Hematopoietic multipotent progenitor cell treated with erythropoietin and hydrocortisone succinate and interleukin-3 and kit ligand, for 6 days (in vitro differentiated cells): ENCODE results near the gene MATR3.
"Not testable (repeated sequence)": the region's sequence is repeated elsewhere in the genome, so short reads cannot be mapped to it uniquely, and the experiment has no call there.

Experiments used
- DNase-seq: peaks from one replicate; pipeline ENCODE4 v3.0.0-alpha.2; 2015

MATR3 gene

GRCh38 chr5:139297439-139298133 lies 4.0 kb downstream of the MATR3 start:
- no peak for DNase-seq

- DNase-seq, result no peak
These were observed 4.7 kb downstream of the MATR3 start for GRCh38 chr5:139298242-139298641.

- DNase-seq, result no peak
These were observed 5.9 kb downstream of the MATR3 start for GRCh38 chr5:139299486-139299885.

- no peak for DNase-seq
These were observed 8.4 kb downstream of the MATR3 start for GRCh38 chr5:139301808-139302499.

GRCh38 chr5:139304391-139305324 lies 11.1 kb downstream of the MATR3 start:
- DNase-seq, result no peak

- DNase-seq, result no peak
These were observed 12.7 kb downstream of the MATR3 start for GRCh38 chr5:139306197-139306596.

GRCh38 chr5:139306628-139307379 lies 13.3 kb downstream of the MATR3 start:
- no peak for DNase-seq

- no peak for DNase-seq
These were observed 15.3 kb downstream of the MATR3 start for GRCh38 chr5:139308797-139309196.

- DNase-seq, result not testable (repeated sequence)
These were observed 17.2 kb downstream of the MATR3 start for GRCh38 chr5:139310715-139311186.

- no peak for DNase-seq
These were observed 18.5 kb downstream of the MATR3 start for GRCh38 chr5:139312075-139312474.

- DNase-seq, result no peak
These were observed 20.7 kb downstream of the MATR3 start for GRCh38 chr5:139314276-139314675.

- DNase-seq, result no peak
These were observed 21.6 kb downstream of the MATR3 start for GRCh38 chr5:139315056-139315615.

GRCh38 chr5:139335811-139336210 lies 42.3 kb downstream of the MATR3 start:
- DNase-seq, result peak; percentile 14

GRCh38 chr5:139340051-139340450 lies 46.5 kb downstream of the MATR3 start:
- DNase-seq, result no peak

- DNase-seq, result no peak
These were observed 47.7 kb downstream of the MATR3 start for GRCh38 chr5:139341187-139341688.

GRCh38 chr5:139341689-139342422 lies 48.3 kb downstream of the MATR3 start, which contains the start of gene PAIP2:
Gene PAIP2, plus strand, starts transcription at chr5:139341854. Its CDS starts 21,931 bp downstream, at chr5:139363785.
- DNase-seq, result peak; percentile 98

GRCh38 chr5:139342423-139342723 lies 48.8 kb downstream of the MATR3 start:
- DNase-seq, result no peak

- DNase-seq, result no peak
These were observed 49.9 kb downstream of the MATR3 start for GRCh38 chr5:139343476-139343875.

GRCh38 chr5:139344177-139344576 lies 50.6 kb downstream of the MATR3 start:
- no peak for DNase-seq

GRCh38 chr5:139345442-139345841 lies 51.9 kb downstream of the MATR3 start:
- DNase-seq, result not testable (repeated sequence)

GRCh38 chr5:139347863-139348262 lies 54.3 kb downstream of the MATR3 start:
- DNase-seq, result not testable (repeated sequence)
